Trophoblast cell (in vitro differentiated cells and primary cell): ENCODE data around the gene LTC4S.

Source experiments
- DNase-seq, 2 donors: peaks; one replicate each; pipeline ENCODE4 v3.0.0-alpha.2; 2016
- H2AFZ ChIP-seq: 2 replicates; pipeline ENCODE4 v1.6.1; 2013; ENCODE audit warnings: low read length, moderate library complexity, mild to moderate bottlenecking; ENCODE audit not compliant: insufficient read depth, poor library complexity
- H2AK5ac ChIP-seq: 2 replicates; pipeline ENCODE4 v1.6.1; 2013; ENCODE audit warnings: mild to moderate bottlenecking, low read length
- H2BK120ac ChIP-seq: 2 replicates; pipeline ENCODE4 v1.6.1; 2013; ENCODE audit warnings: low read length, mild to moderate bottlenecking, moderate library complexity; ENCODE audit not compliant: insufficient read depth, poor library complexity
- H2BK12ac ChIP-seq: 2 replicates; pipeline ENCODE4 v1.6.1; 2013; ENCODE audit warnings: mild to moderate bottlenecking, low read length, moderate library complexity
- H2BK5ac ChIP-seq: 2 replicates; pipeline ENCODE4 v1.6.1; 2013; ENCODE audit warnings: low read length, low read depth, moderate library complexity, mild to moderate bottlenecking; ENCODE audit not compliant: poor library complexity
- H3K14ac ChIP-seq: 2 replicates; pipeline ENCODE4 v1.6.1; 2013; ENCODE audit warnings: mild to moderate bottlenecking, low read length
- H3K18ac ChIP-seq: 2 replicates; pipeline ENCODE4 v1.6.1; 2013; ENCODE audit warnings: mild to moderate bottlenecking, low read length
- H3K23ac ChIP-seq: 2 replicates; pipeline ENCODE4 v1.6.1; 2013; ENCODE audit warnings: low read length
- H3K27ac ChIP-seq: 2 replicates; pipeline ENCODE4 v1.5.1; 2013; ENCODE audit warnings: low read depth, mild to moderate bottlenecking, inconsistent platforms, low read length, moderate library complexity
- H3K27me3 ChIP-seq: 2 replicates; pipeline ENCODE4 v1.6.1; 2013; ENCODE audit warnings: inconsistent platforms, mild to moderate bottlenecking, low read length, moderate library complexity; ENCODE audit not compliant: insufficient read depth
- H3K36me3 ChIP-seq, 2 experiments: 1 replicate in 1 of 2; 2 replicates in 1 of 2; pipeline ENCODE4 v1.6.1; 2013; ENCODE audit warnings: low read length in 2 of 2, mild to moderate bottlenecking in 2 of 2, moderate library complexity in 1 of 2; ENCODE audit not compliant: insufficient read depth in 2 of 2, control insufficient read depth in 1 of 2
- H3K4ac ChIP-seq: 2 replicates; pipeline ENCODE4 v1.6.1; 2013; ENCODE audit warnings: low read depth, mild to moderate bottlenecking, low read length, moderate library complexity
- H3K4me1 ChIP-seq, 2 experiments: 1 replicate in 1 of 2; 2 replicates in 1 of 2; pipeline ENCODE4 v1.6.1; 2013; ENCODE audit warnings: low read length in 2 of 2, mild to moderate bottlenecking in 2 of 2, moderate library complexity in 1 of 2; ENCODE audit not compliant: insufficient read depth in 2 of 2, control insufficient read depth in 1 of 2
- H3K4me2 ChIP-seq: 2 replicates; pipeline ENCODE4 v1.6.1; 2013; ENCODE audit warnings: inconsistent platforms, mild to moderate bottlenecking, low read length, moderate library complexity
- H3K4me3 ChIP-seq: 2 replicates; pipeline ENCODE4 v1.5.1; 2013; ENCODE audit warnings: mild to moderate bottlenecking, low read depth, low read length, inconsistent platforms
- H3K79me1 ChIP-seq: one replicate; pipeline ENCODE4 v1.6.1; 2013; ENCODE audit warnings: low read length
- H3K79me2 ChIP-seq: 2 replicates; pipeline ENCODE4 v1.6.1; 2013; ENCODE audit warnings: low read length, mild to moderate bottlenecking; ENCODE audit not compliant: control insufficient read depth, insufficient read depth, poor library complexity
- H3K9ac ChIP-seq: 2 replicates; pipeline ENCODE4 v1.6.1; 2013; ENCODE audit warnings: mild to moderate bottlenecking, low read length
- H3K9me3 ChIP-seq: 2 replicates; pipeline ENCODE4 v1.6.1; 2013; ENCODE audit warnings: low read depth, mild to moderate bottlenecking, control low read depth, inconsistent platforms, low read length; ENCODE audit not compliant: insufficient read depth
- H4K12ac ChIP-seq: 2 replicates; pipeline ENCODE4 v1.6.1; 2013; ENCODE audit warnings: low read depth, mild to moderate bottlenecking, low read length, moderate library complexity
- H4K8ac ChIP-seq: 2 replicates; pipeline ENCODE4 v1.6.1; 2013; ENCODE audit warnings: low read depth, mild to moderate bottlenecking, low read length, moderate library complexity
- H4K91ac ChIP-seq: one replicate; pipeline ENCODE4 v1.6.1; 2013; ENCODE audit warnings: low read depth, mild to moderate bottlenecking, low read length, moderate library complexity
- WGBS: extraction: QIAGEN DNeasy Blood & Tissue Kit; methylation state at CpG from one replicate; pipeline ENCODE4 v1.1.7; 2013; ENCODE audit warnings: missing lambda C conversion rate; ENCODE audit not compliant: insufficient read length, insufficient coverage; ENCODE audit errors: extremely low coverage; 5-methylcytosine and 5-hydroxymethylcytosine counted together

Gene LTC4S

DNA sequence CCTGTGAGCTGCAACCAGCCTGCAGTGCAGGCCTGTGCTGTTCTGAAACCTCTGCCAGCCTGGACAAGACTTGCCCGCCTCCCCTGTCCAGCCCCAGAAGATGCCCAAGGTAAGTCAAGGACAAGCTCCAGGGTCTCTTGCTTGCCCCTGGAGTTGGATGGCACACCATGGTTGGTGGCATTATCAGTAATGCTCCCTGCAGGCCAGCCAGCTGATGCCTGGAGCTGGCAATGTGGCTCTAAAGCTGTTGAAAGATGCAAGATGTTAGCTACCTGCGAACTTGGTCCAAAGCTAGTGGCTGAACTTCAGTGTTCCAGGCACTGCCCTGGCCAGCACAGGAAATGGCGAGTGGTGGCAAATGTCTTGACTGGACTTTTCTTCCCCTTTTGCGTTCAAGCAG lies 14.0 kb upstream of the LTC4S start:
- DNase-seq = no peak
- no peak overlapping the region for H3K4me2 ChIP-seq
- H3K4ac ChIP-seq = no peak overlapping the region
- no peaks in the 10 kb centered on the region for H3K27me3 ChIP-seq
- H3K36me3 ChIP-seq = peaks cover 17 to 30% of the 10 kb centered on the region in 2 experiments
- H3K79me2 ChIP-seq = no peaks in the 10 kb centered on the region
- no peak overlapping the region for H3K4me3 ChIP-seq
- H2AFZ ChIP-seq = no peak overlapping the region
- H3K79me1 ChIP-seq = no peaks in the 10 kb centered on the region
- H2BK120ac ChIP-seq = no peak overlapping the region
- no peak overlapping the region for H3K18ac ChIP-seq
- H3K14ac ChIP-seq = no peak overlapping the region
- H3K27ac ChIP-seq = no peak overlapping the region
- H3K9me3 ChIP-seq = no peaks in the 10 kb centered on the region
- no peak overlapping the region for H4K12ac ChIP-seq
- H3K4me1 ChIP-seq = peaks cover 11 to 20% of the 10 kb centered on the region in 2 experiments
- WGBS = no CpG with 5 or more reads among the region's 4 CpGs
- no peak overlapping the region for H3K9ac ChIP-seq
- H2BK12ac ChIP-seq = no peak overlapping the region
- H4K8ac ChIP-seq = no peak overlapping the region
- H3K23ac ChIP-seq = no peak overlapping the region
- no peak overlapping the region for H2AK5ac ChIP-seq
- no peak overlapping the region for H2BK5ac ChIP-seq
- no peak overlapping the region for H4K91ac ChIP-seq

DNA sequence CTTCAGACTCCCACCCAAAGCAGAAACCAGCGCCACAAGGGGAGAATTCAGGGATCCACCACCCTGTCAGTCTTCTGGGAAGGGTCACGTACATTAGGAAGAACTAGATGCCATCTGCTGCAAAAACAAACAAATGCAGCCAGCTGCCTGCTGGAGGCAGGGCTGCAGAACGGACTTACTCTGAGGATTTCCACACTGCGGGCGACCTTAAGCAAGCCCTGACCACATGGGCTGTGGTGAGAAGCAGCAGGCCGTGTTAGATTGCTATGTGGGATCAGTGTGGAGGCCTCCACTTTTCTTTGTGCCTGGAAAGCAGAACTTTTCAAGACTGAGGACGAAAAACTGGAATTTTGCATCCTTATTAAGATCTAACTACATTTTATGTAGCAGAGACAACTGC lies 13.4 kb upstream of the LTC4S start:
- H3K18ac ChIP-seq = no peak overlapping the region
- H2AK5ac ChIP-seq = no peak overlapping the region
- no peak overlapping the region for H3K27ac ChIP-seq
- peaks cover 11 to 20% of the 10 kb centered on the region in 2 experiments for H3K4me1 ChIP-seq
- no peak overlapping the region for H2BK12ac ChIP-seq
- H4K91ac ChIP-seq = no peak overlapping the region
- H3K27me3 ChIP-seq = no peaks in the 10 kb centered on the region
- no peak overlapping the region for H2BK5ac ChIP-seq
- no peak overlapping the region for H3K23ac ChIP-seq
- H3K79me2 ChIP-seq = no peaks in the 10 kb centered on the region
- no peak for DNase-seq
- no peak overlapping the region for H2BK120ac ChIP-seq
- H3K9me3 ChIP-seq = no peaks in the 10 kb centered on the region
- no peak overlapping the region for H3K9ac ChIP-seq
- H3K36me3 ChIP-seq = peaks cover 14 to 27% of the 10 kb centered on the region in 2 experiments
- H3K14ac ChIP-seq = no peak overlapping the region
- no CpG with 5 or more reads among the region's 7 CpGs for WGBS
- H2AFZ ChIP-seq = no peak overlapping the region
- H4K12ac ChIP-seq = no peak overlapping the region
- no peaks in the 10 kb centered on the region for H3K79me1 ChIP-seq
- no peak overlapping the region for H3K4ac ChIP-seq
- no peak overlapping the region for H3K4me2 ChIP-seq
- no peak overlapping the region for H4K8ac ChIP-seq
- H3K4me3 ChIP-seq = no peak overlapping the region

DNA sequence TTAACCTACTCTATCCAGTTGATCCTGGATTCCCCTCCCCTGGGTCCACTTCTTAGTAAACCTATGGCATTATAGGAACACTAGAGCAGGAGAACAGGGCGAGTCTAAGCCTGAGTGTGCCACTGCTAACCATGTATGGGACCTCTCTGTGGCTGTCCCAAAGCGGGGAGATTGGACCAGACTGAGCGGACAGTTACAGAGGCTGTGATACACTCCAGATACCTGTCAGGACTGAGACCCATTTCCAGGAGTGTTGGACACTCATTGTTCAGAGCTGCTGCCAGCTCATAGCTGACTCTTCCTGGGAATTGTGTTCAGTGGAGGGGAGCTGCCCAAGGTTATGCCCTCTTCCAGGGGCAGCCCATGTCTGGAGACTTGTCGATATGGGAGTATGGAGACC lies 11.9 kb upstream of the LTC4S start:
- no peaks in the 10 kb centered on the region for H3K79me1 ChIP-seq
- H2BK120ac ChIP-seq = no peak overlapping the region
- H2BK5ac ChIP-seq = no peak overlapping the region
- peaks cover 11 to 20% of the 10 kb centered on the region in 2 experiments for H3K4me1 ChIP-seq
- no peak overlapping the region for H3K27ac ChIP-seq
- no peak for DNase-seq
- no peaks in the 10 kb centered on the region for H3K79me2 ChIP-seq
- no peak overlapping the region for H3K14ac ChIP-seq
- no peak overlapping the region for H3K4ac ChIP-seq
- H4K8ac ChIP-seq = no peak overlapping the region
- no peaks in the 10 kb centered on the region for H3K9me3 ChIP-seq
- no peak overlapping the region for H3K18ac ChIP-seq
- no peak overlapping the region for H3K23ac ChIP-seq
- no peak overlapping the region for H3K4me3 ChIP-seq
- no peak overlapping the region for H3K4me2 ChIP-seq
- no peak overlapping the region for H2AFZ ChIP-seq
- H4K12ac ChIP-seq = no peak overlapping the region
- no peaks in the 10 kb centered on the region for H3K27me3 ChIP-seq
- no CpG with 5 or more reads among the region's 4 CpGs for WGBS
- H2AK5ac ChIP-seq = no peak overlapping the region
- H3K36me3 ChIP-seq = peaks cover 7 to 14% of the 10 kb centered on the region in 2 experiments
- no peak overlapping the region for H3K9ac ChIP-seq
- H2BK12ac ChIP-seq = no peak overlapping the region
- no peak overlapping the region for H4K91ac ChIP-seq

DNA sequence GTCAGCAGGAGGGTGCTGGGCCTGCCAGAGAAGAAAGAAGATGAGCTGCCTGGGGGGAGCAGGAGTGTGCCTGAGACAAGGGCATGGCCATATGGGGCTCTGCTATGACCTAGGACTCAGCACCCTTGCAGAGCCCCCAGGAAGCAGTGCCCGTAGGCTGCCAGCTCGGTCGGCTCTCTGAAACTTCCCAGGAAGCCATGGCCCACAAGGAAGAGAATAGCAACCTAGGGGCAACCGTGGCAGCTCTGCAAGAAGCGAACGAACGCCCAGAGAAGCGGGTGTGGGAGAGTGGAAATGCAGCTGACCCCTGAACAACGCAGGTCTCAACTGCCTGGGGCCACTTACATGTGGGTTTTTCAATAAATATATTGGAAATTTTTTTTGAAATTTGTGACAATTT lies 10.7 kb upstream of the LTC4S start:
- no peak overlapping the region for H2BK5ac ChIP-seq
- H2AK5ac ChIP-seq = no peak overlapping the region
- no peak overlapping the region for H3K27ac ChIP-seq
- no peak overlapping the region for H4K91ac ChIP-seq
- H3K9me3 ChIP-seq = no peaks in the 10 kb centered on the region
- H3K79me1 ChIP-seq = no peaks in the 10 kb centered on the region
- no peak overlapping the region for H2BK120ac ChIP-seq
- no peaks in the 10 kb centered on the region for H3K79me2 ChIP-seq
- no peak overlapping the region for H3K4me2 ChIP-seq
- H4K12ac ChIP-seq = no peak overlapping the region
- no peak for DNase-seq
- no peaks in the 10 kb centered on the region for H3K27me3 ChIP-seq
- no peak overlapping the region for H3K18ac ChIP-seq
- no peak overlapping the region for H3K14ac ChIP-seq
- no peak overlapping the region for H3K4ac ChIP-seq
- WGBS = no CpG with 5 or more reads among the region's 9 CpGs
- no peak overlapping the region for H4K8ac ChIP-seq
- H3K23ac ChIP-seq = no peak overlapping the region
- H3K4me1 ChIP-seq = peaks cover 7 to 12% of the 10 kb centered on the region in 2 experiments
- no peak overlapping the region for H2BK12ac ChIP-seq
- no peak overlapping the region for H3K9ac ChIP-seq
- no peak overlapping the region for H3K4me3 ChIP-seq
- no peak overlapping the region for H2AFZ ChIP-seq
- H3K36me3 ChIP-seq = peaks cover 7 to 12% of the 10 kb centered on the region in 2 experiments
